CD14-positive monocyte (primary cell): ENCODE results near the gene AGPAT3. TPM values are rescaled to one million over a fixed set of nuclear protein-coding genes. Genes with fewer than 3 reads are reported as not detected.

Source experiments
- DNase-seq, 3 donors: peaks; one replicate each; pipeline ENCODE4 v3.0.0-alpha.2; 2011 to 2022
- H2AFZ ChIP-seq: 2 replicates; pipeline ENCODE4 v1.6.0; 2012; ENCODE audit warnings: mild to moderate bottlenecking, low read depth, low read length, inconsistent platforms; ENCODE audit not compliant: insufficient read depth, poor library complexity, severe bottlenecking
- H3K27ac ChIP-seq, 2 donors: 1 replicate in 1 of 2; 2 replicates in 1 of 2; pipeline ENCODE4 v1.5.1; 2012 to 2013; ENCODE audit warnings: low read length in 2 of 2, control low read depth in 1 of 2, inconsistent platforms in 1 of 2, low read depth in 1 of 2, mild to moderate bottlenecking in 1 of 2
- H3K27me3 ChIP-seq, 2 donors: one replicate each; pipeline versions ENCODE4 v1.6.0 to v1.6.1; 2011 to 2013; ENCODE audit warnings: low read length in 2 of 2; ENCODE audit not compliant: control insufficient read depth in 2 of 2, insufficient read depth in 2 of 2
- H3K36me3 ChIP-seq, 2 donors: replicated peaks in 1 of 2; 1 replicate in 1 of 2; 2 replicates in 1 of 2; pipeline versions ENCODE4 v1.5.1 to v1.6.1; 2012 to 2013; ENCODE audit warnings: low read length in 2 of 2, control low read depth in 1 of 2, inconsistent platforms in 1 of 2, mild to moderate bottlenecking in 1 of 2; ENCODE audit not compliant: insufficient read depth in 2 of 2, control insufficient read depth in 1 of 2
- H3K4me1 ChIP-seq, 2 donors: 1 replicate in 1 of 2; 2 replicates in 1 of 2; pipeline versions ENCODE4 v1.5.1 to v1.6.1; 2012 to 2013; ENCODE audit warnings: low read length in 2 of 2, control low read depth in 1 of 2, inconsistent platforms in 1 of 2, mild to moderate bottlenecking in 1 of 2, moderate library complexity in 1 of 2; ENCODE audit not compliant: insufficient read depth in 2 of 2, control insufficient read depth in 1 of 2
- H3K4me2 ChIP-seq: replicated peaks from 2 replicates; pipeline ENCODE3; 2012; ENCODE audit warnings: low read length, moderate library complexity, mild to moderate bottlenecking; ENCODE audit not compliant: poor library complexity, severe bottlenecking; ENCODE audit errors: extremely low read depth
- H3K4me3 ChIP-seq, 3 experiments: fragments of 200-600 bp in 1 of 3; sonication (generic) in 1 of 3; replicated peaks in 1 of 3; 1 replicate in 2 of 3; 2 replicates in 1 of 3; pipeline ENCODE4 v1.5.1; 2011 to 2013; ENCODE audit warnings: low read length in 3 of 3, mild to moderate bottlenecking in 3 of 3, control low read depth in 2 of 3, low read depth in 2 of 3, inconsistent platforms in 1 of 3, moderate library complexity in 1 of 3
- H3K79me2 ChIP-seq: 2 replicates; pipeline ENCODE4 v1.6.0; 2012; ENCODE audit warnings: mild to moderate bottlenecking, control low read depth, inconsistent platforms, low read length, moderate library complexity; ENCODE audit not compliant: insufficient read depth
- H3K9ac ChIP-seq: 2 replicates; pipeline ENCODE4 v1.6.0; 2017; ENCODE audit warnings: low read length, mild to moderate bottlenecking; ENCODE audit not compliant: insufficient read depth, poor library complexity, severe bottlenecking
- H3K9me3 ChIP-seq, 2 donors: replicated peaks in 1 of 2; 1 replicate in 1 of 2; 2 replicates in 1 of 2; pipeline versions ENCODE4 v1.5.1 to v1.6.1; 2012 to 2013; ENCODE audit warnings: low read length in 2 of 2, control low read depth in 1 of 2; ENCODE audit not compliant: control insufficient read depth in 1 of 2, insufficient read depth in 1 of 2
- H4K20me1 ChIP-seq: 2 replicates; pipeline ENCODE4 v1.6.0; 2012; ENCODE audit warnings: mild to moderate bottlenecking, low read length, control low read depth, moderate library complexity; ENCODE audit not compliant: insufficient read depth
- H3K27ac Mint-ChIP-seq, 7 donors: one replicate each; pipeline ENCODE4 v1.8.0; 2020; ENCODE audit warnings: mild to moderate bottlenecking in 7 of 7, mixed read lengths in 7 of 7, moderate library complexity in 6 of 7, inconsistent platforms in 2 of 7
- H3K27me3 Mint-ChIP-seq, 3 donors: one replicate each; pipeline ENCODE4 v1.8.0; 2021 to 2022; ENCODE audit warnings: low read depth in 3 of 3, mild to moderate bottlenecking in 3 of 3, mixed read lengths in 3 of 3, moderate library complexity in 3 of 3, inconsistent platforms in 1 of 3
- H3K36me3 Mint-ChIP-seq, 2 donors: one replicate each; pipeline ENCODE4 v1.8.0; 2020; ENCODE audit warnings: mixed read lengths in 2 of 2, inconsistent platforms in 1 of 2, mild to moderate bottlenecking in 1 of 2
- H3K4me1 Mint-ChIP-seq: one replicate; pipeline ENCODE4 v1.8.0; 2020; ENCODE audit warnings: mild to moderate bottlenecking, mixed read lengths
- H3K4me3 Mint-ChIP-seq, 2 donors: one replicate each; pipeline ENCODE4 v1.8.0; 2020; ENCODE audit warnings: mild to moderate bottlenecking in 2 of 2, mixed read lengths in 2 of 2, moderate library complexity in 1 of 2
- H3K9me3 Mint-ChIP-seq, 7 donors: one replicate each; pipeline ENCODE4 v1.8.0; 2020 to 2022; ENCODE audit warnings: mixed read lengths in 7 of 7, mild to moderate bottlenecking in 6 of 7, moderate library complexity in 6 of 7, inconsistent platforms in 2 of 7
- CTCF ChIP-seq: fragments of 200-600 bp; IDR thresholded peaks from one replicate; pipeline ENCODE4 v1.8.0; 2022; ENCODE audit warnings: antibody characterized with exemption, mild to moderate bottlenecking
- WGBS: methylation state at CpG from one replicate; pipeline ENCODE4 v1.1.5; 2013; ENCODE audit warnings: missing lambda C conversion rate; ENCODE audit not compliant: insufficient coverage; 5-methylcytosine and 5-hydroxymethylcytosine counted together
- intact Hi-C, 2 donors: fragments of 100-400 bp; cut with micrococcal nuclease; formaldehyde crosslinking; loops; one replicate each; pipeline versions ENCODE4 v1.15.0 to v1.15.1; 2023
- polyA plus RNA-seq, 3 donors: library from polyadenylated mRNA; depleted of rRNA in 1 of 3; unstranded in 2 of 3; stranded (reverse) in 1 of 3; fragments of 300-500 nt in 2 of 3; fragments of >200 nt in 1 of 3; fragmentation: Illumina TruSeq in 2 of 3; gene quantifications; 1 replicate in 2 of 3; 2 replicates in 1 of 3; pipeline ENCODE4 v1.2.3, GENCODE V29; 2012 to 2021

The AGPAT3 gene
- polyA plus RNA-seq, 3 donors, result 24.9 to 49.3 (median 26.2) TPM

DNA sequence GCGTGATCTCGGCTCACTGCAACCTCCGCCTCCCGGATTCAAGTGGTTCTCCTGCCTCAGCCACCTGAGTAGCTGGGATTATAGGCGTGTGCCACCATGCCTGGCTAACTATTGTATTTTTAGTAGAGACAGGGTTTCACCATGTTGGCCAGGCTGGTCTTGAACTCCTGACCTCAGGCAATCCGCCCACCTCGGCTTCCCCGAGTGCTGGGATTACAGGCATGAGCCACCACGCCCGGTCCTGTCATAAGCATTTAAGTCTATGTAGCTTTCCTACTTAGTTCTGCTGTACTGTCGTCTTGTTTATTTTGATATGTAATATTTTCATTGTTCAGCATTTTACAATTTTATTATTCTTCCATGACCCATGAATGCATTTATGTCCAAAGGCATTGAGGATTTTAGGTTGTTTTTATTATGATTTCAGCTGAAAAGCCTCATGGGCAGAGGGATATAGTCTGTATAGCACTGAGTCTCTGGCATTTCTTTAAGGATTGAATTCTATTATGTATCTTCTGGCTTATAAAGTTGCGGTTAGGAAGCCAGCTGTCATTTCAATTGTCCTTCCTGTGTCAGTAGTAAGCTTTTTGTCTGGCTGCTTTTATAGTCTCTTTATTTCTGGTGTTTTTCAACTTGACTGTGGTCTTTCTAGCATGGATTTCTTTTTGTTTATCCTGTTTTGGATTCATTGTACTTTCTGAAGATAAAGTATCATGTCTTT, 9.2 kb downstream of the AGPAT3 start:
- Histone ChIP-seq H3K4me1 (peaks cover 16 to 18% of the 10 kb centered on the region in 2 donors), H3K4me2 (no peak overlapping the region), H3K27ac (no peak overlapping the region), H4K20me1 (peaks cover 99% of the 10 kb centered on the region), H2AFZ (no peak overlapping the region), H3K36me3 (peaks cover 17 to 67% of the 10 kb centered on the region in 2 donors), H3K4me3 (no peak overlapping the region), H3K9ac (no peak overlapping the region), H3K9me3 (no peaks in the 10 kb centered on the region), H3K27me3 (no peaks in the 10 kb centered on the region), H3K79me2 (peaks cover 100% of the 10 kb centered on the region)
- H3K36me3 Mint-ChIP-seq, result peaks cover 41 to 78% of the 10 kb centered on the region in 2 donors
- no peak overlapping the region for H3K27ac Mint-ChIP-seq
- no peaks in the 10 kb centered on the region for H3K9me3 Mint-ChIP-seq
- intact Hi-C loops, result no loop called here
- DNase-seq, result no peak
- WGBS, result 90% methylated on average over 6 of the region's 12 CpGs
- peaks cover 0 to 2% (median 0%) of the 10 kb centered on the region in 3 donors for H3K27me3 Mint-ChIP-seq
- H3K4me1 Mint-ChIP-seq, result peaks cover 27% of the 10 kb centered on the region
- no peak overlapping the region for H3K4me3 Mint-ChIP-seq
- TF ChIP-seq CTCF, result no peak

DNA sequence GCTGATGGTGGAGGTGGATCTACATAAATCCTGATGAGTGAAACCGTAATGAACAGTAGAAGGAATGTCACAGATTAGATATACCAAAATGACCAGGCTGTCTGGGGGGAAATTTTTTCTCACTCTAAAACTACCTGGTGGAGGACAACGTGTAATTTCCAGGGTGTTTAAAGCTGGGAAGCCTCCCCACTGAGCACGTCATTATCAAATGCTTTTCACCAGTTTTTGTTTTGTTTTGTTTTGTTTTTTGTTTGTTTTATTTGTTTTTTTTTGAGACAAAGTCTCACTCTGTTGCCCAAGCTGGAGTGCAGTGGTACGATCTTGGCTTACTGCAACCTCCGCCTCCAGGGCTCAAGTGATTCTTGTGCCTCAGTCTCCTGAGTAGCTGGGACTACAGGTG, 11.6 kb downstream of the AGPAT3 start:
- 100% methylated on average over 3 of the region's 5 CpGs for WGBS
- intact Hi-C loops, result no loop called here
- TF ChIP-seq CTCF, result no peak
- Histone ChIP-seq H3K4me1 (peaks cover 16 to 18% of the 10 kb centered on the region in 2 donors), H3K27ac (no peak overlapping the region), H3K79me2 (peaks cover 99% of the 10 kb centered on the region), H3K9me3 (no peaks in the 10 kb centered on the region), H3K4me2 (no peak overlapping the region), H2AFZ (no peak overlapping the region), H3K4me3 (no peak overlapping the region), H3K9ac (no peak overlapping the region), H3K36me3 (peaks cover 27 to 64% of the 10 kb centered on the region in 2 donors), H3K27me3 (no peaks in the 10 kb centered on the region), H4K20me1 (peaks cover 99% of the 10 kb centered on the region)
- Mint-ChIP-seq H3K27ac (no peak overlapping the region), H3K4me1 (peaks cover 33% of the 10 kb centered on the region), H3K27me3 (peaks cover 0 to 2% (median 0%) of the 10 kb centered on the region in 3 donors), H3K9me3 (peaks cover 0 to 1% (median 0%) of the 10 kb centered on the region in 7 donors), H3K4me3 (no peak overlapping the region), H3K36me3 (peaks cover 36 to 71% of the 10 kb centered on the region in 2 donors)
- no peak for DNase-seq
